Liver (tissue), 9 donors: ENCODE data around the gene SLC20A1. TPM values are rescaled to one million over a fixed set of nuclear protein-coding genes. Genes with fewer than 3 reads are reported as not detected.

Experiments used
- DNase-seq: peaks from one replicate; pipeline ENCODE4 v3.0.0-alpha.2; 2017; ENCODE audit warnings: low spot score
- H3K27ac ChIP-seq, 2 donors: one replicate each; pipeline ENCODE4 v1.7.0; 2013; ENCODE audit warnings: inconsistent platforms in 2 of 2, low read length in 2 of 2, control low read depth in 1 of 2, low read depth in 1 of 2, mild to moderate bottlenecking in 1 of 2
- H3K27me3 ChIP-seq, 4 donors: one replicate each; pipeline versions ENCODE4 v1.6.1 to v1.7.0; 2013; ENCODE audit warnings: low read length in 3 of 4, inconsistent platforms in 1 of 4, mild to moderate bottlenecking in 1 of 4, moderate library complexity in 1 of 4; ENCODE audit not compliant: control insufficient read depth in 4 of 4, insufficient read depth in 4 of 4
- H3K36me3 ChIP-seq, 4 donors: one replicate each; pipeline versions ENCODE4 v1.6.1 to v1.7.0; 2013; ENCODE audit warnings: low read length in 3 of 4, mild to moderate bottlenecking in 3 of 4, low read depth in 1 of 4, moderate library complexity in 1 of 4; ENCODE audit not compliant: control insufficient read depth in 4 of 4, insufficient read depth in 3 of 4
- H3K4me1 ChIP-seq, 4 donors: one replicate each; pipeline versions ENCODE4 v1.6.1 to v1.7.0; 2013; ENCODE audit warnings: low read length in 3 of 4, mild to moderate bottlenecking in 3 of 4, moderate library complexity in 1 of 4; ENCODE audit not compliant: control insufficient read depth in 4 of 4, insufficient read depth in 4 of 4
- H3K4me3 ChIP-seq, 3 donors: one replicate each; pipeline versions ENCODE4 v1.6.1 to v1.7.0; 2013; ENCODE audit warnings: low read length in 3 of 3, control low read depth in 1 of 3, low read depth in 1 of 3, mild to moderate bottlenecking in 1 of 3
- H3K9ac ChIP-seq, 2 donors: one replicate each; pipeline ENCODE4 v1.7.0; 2013; ENCODE audit warnings: low read length in 2 of 2, mild to moderate bottlenecking in 2 of 2, moderate library complexity in 2 of 2, control low read depth in 1 of 2, low read depth in 1 of 2
- H3K9me3 ChIP-seq, 4 donors: one replicate each; pipeline versions ENCODE4 v1.6.1 to v1.7.0; 2013; ENCODE audit warnings: low read length in 3 of 4; ENCODE audit not compliant: control insufficient read depth in 4 of 4
- EGR1 ChIP-seq, 2 donors: IDR thresholded peaks; 2 replicates each; pipeline ENCODE4 v1.6.1; 2016 to 2018; ENCODE audit warnings: antibody characterized with exemption in 2 of 2, low read depth in 2 of 2
- FOXA1 ChIP-seq: IDR thresholded peaks from 2 replicates; pipeline ENCODE4 v1.6.1; 2016; ENCODE audit warnings: antibody characterized with exemption
- GABPA ChIP-seq, 2 donors: IDR thresholded peaks in 1 of 2; conservative IDR thresholded peaks in 1 of 2; 2 replicates each; pipeline ENCODE4 v1.6.1; 2016; ENCODE audit warnings: antibody characterized with exemption in 2 of 2, mild to moderate bottlenecking in 1 of 2, moderate library complexity in 1 of 2
- HNF4A ChIP-seq, 2 donors: conservative IDR thresholded peaks; 2 replicates each; pipeline ENCODE4 v1.6.1; 2016; ENCODE audit warnings: antibody characterized with exemption in 2 of 2, mild to moderate bottlenecking in 2 of 2
- HNF4G ChIP-seq: IDR thresholded peaks from 2 replicates; pipeline ENCODE4 v1.6.1; 2016; ENCODE audit warnings: antibody characterized with exemption
- JUND ChIP-seq, 2 donors: IDR thresholded peaks; 2 replicates each; pipeline ENCODE4 v1.6.1; 2016; ENCODE audit warnings: antibody characterized with exemption in 2 of 2
- NR2F2 ChIP-seq: IDR thresholded peaks from 2 replicates; pipeline ENCODE4 v1.6.1; 2016; ENCODE audit warnings: antibody characterized with exemption
- RAD21 ChIP-seq, 2 donors: IDR thresholded peaks; 2 replicates each; pipeline ENCODE4 v1.6.1; 2016; ENCODE audit warnings: antibody characterized with exemption in 2 of 2, mild to moderate bottlenecking in 2 of 2
- RXRA ChIP-seq, 2 donors: IDR thresholded peaks; 2 replicates each; pipeline ENCODE4 v1.6.1; 2017 to 2018; ENCODE audit warnings: antibody characterized with exemption in 2 of 2, mild to moderate bottlenecking in 1 of 2
- SP1 ChIP-seq: IDR thresholded peaks from 2 replicates; pipeline ENCODE4 v1.6.1; 2018; ENCODE audit warnings: antibody characterized with exemption, mild to moderate bottlenecking
- TAF1 ChIP-seq: conservative IDR thresholded peaks from 2 replicates; pipeline ENCODE4 v1.6.1; 2016; ENCODE audit warnings: antibody characterized with exemption, mild to moderate bottlenecking
- YY1 ChIP-seq: IDR thresholded peaks from 2 replicates; pipeline ENCODE4 v1.6.1; 2016; ENCODE audit warnings: antibody characterized with exemption, mild to moderate bottlenecking
- WGBS: extraction: QIAGEN DNeasy Blood & Tissue Kit; methylation state at CpG from one replicate; pipeline ENCODE4 v1.1.7; 2013; 5-methylcytosine and 5-hydroxymethylcytosine counted together
- polyA plus RNA-seq, 2 donors: library from polyadenylated mRNA; stranded (reverse) in 1 of 2; unstranded in 1 of 2; fragments of 200-250 nt in 1 of 2; fragments of >200 nt in 1 of 2; fragmentation: Nextera tagmentation in 1 of 2; extraction: Ambion mirVana in 1 of 2; gene quantifications; one replicate each; pipeline versions ENCODE4 v1.2.1 to v1.2.3, GENCODE V29; 2013 to 2015
- total RNA-seq, 2 donors: library from RNA; depleted of rRNA; stranded (reverse); fragments of >200 nt; gene quantifications; one replicate each; pipeline ENCODE4 v1.2.3, GENCODE V29; 2014
- TF ChIP-seq, protein P1 (sequence below): IDR thresholded peaks from 2 replicates; pipeline ENCODE4 v1.6.1; 2016; ENCODE audit warnings: antibody characterized with exemption
- TF ChIP-seq, protein P2 (sequence below): IDR thresholded peaks from 2 replicates; pipeline ENCODE4 v1.6.1; 2016; ENCODE audit warnings: antibody characterized with exemption, mild to moderate bottlenecking
- TF ChIP-seq, protein P3 (sequence below): IDR thresholded peaks from 2 replicates; pipeline ENCODE4 v1.6.1; 2016; ENCODE audit warnings: antibody characterized with exemption
- TF ChIP-seq, protein P4 (sequence below): IDR thresholded peaks from 2 replicates; pipeline ENCODE4 v1.6.1; 2016; ENCODE audit warnings: antibody characterized with exemption
- donor health status: healthy.
- donor health status: healthy.
- donor health status: healthy.
- donor health status: healthy.
- donor health status: healthy.

SLC20A1 gene
- total and polyA plus RNA-seq, 4 donors, result 15.3 to 56.9 (median 20.0) TPM

DNA sequence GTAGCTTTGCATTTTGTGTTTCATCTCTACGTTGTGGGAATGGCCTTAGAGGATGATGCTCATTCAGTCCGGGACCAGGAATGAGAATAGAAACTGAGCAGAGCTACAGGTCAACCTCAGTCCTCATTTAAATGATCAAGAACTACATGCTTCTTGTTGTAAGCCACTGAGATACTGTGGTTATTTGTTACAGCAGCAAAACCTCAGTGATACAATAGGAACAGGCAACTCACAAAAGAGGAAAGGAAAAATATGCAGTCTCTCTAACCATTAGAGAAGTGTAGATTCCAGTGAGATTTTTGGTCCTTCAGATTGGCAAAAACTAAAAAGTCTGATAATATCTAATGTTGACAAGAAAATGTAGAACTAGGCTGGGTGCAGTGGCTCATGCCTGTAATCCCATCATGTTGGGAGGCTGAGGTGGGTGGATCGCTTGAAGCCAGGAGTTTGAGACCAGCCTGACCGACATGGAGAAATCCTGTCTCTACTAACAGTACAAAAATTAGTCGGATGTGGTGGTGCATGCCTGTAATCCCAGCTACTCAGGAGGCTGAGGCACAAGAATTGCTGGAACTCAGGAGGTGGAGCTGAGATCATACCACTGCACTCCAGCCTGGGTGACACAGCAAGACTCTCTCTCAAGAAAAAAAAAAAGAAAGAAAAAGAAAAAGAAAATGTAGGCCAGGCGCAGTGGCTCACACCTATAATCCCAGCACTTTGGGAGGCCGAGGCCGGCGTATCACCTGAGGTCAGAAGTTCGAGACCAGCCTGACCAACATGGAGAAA is 48.0 kb upstream of the SLC20A1 start:
- Histone ChIP-seq H3K4me1 (peaks cover 0 to 9% (median 1%) of the 10 kb centered on the region in 4 donors), H3K9ac (no peak overlapping the region), H3K4me3 (no peak overlapping the region), H3K27ac (no peak overlapping the region), H3K36me3 (no peaks in the 10 kb centered on the region), H3K9me3 (no peaks in the 10 kb centered on the region), H3K27me3 (no peaks in the 10 kb centered on the region)
- 98% methylated on average over 10 of the region's 10 CpGs for WGBS
- TF ChIP-seq HNF4G (no peak), EGR1 (IDR thresholded peaks at IDR 0.05; ENCODE audit: low read depth in 2 of 2) (no peak)
- no peak for DNase-seq

DNA sequence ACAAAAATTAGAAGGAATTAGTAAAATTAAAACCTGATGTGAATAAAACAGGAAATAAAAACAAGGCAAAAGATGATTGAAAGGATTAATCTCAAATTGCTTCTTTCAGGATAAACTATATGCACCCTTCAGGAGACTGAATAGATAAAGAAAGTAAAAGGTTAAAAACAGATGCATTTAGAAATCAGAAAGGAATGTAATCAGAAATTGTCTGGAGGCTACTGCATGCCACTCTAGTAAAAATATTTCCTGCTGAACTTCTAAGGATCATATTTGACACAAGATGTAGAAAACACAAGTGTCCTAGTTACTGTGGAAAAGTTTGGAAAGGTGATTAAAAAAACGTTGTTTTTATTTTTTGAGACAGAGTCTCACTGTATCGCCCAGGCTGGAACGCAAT is 45.1 kb upstream of the SLC20A1 start:
- no peaks in the 10 kb centered on the region for H3K36me3 ChIP-seq
- H3K9me3 ChIP-seq, result no peaks in the 10 kb centered on the region
- peaks cover 0 to 15% (median 8%) of the 10 kb centered on the region in 4 donors for H3K4me1 ChIP-seq
- no peak for TF ChIP-seq RXRA (IDR thresholded peaks at IDR 0.05)
- no peak overlapping the region for H3K9ac ChIP-seq
- H3K27ac ChIP-seq, result no peak overlapping the region
- H3K27me3 ChIP-seq, result no peaks in the 10 kb centered on the region
- WGBS, result 86% methylated on average over 3 of the region's 3 CpGs
- H3K4me3 ChIP-seq, result no peak overlapping the region
- no peak for DNase-seq

DNA sequence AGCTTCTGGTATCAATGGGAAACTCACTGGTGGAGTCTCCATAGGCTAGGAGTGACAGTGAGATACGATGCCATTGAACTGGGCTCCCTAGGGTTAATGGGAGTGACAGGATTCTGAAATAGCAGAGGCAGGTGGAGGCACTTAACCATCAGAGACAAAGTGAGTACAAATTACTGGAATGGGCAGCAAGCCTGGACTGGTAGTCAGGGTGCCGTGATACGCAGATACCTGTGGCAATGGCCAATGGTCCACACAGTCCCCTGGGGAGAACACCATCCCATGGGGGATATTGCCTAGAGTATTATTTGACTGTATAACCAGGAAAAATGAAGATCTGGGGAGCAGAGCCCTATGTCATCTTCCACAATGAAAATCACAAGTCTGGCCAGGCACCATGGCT is 44.0 kb upstream of the SLC20A1 start:
- Histone ChIP-seq H3K9ac (no peak overlapping the region), H3K9me3 (no peaks in the 10 kb centered on the region), H3K27me3 (no peaks in the 10 kb centered on the region), H3K36me3 (no peaks in the 10 kb centered on the region), H3K4me1 (peaks cover 5 to 24% (median 11%) of the 10 kb centered on the region in 4 donors), H3K27ac (no peak overlapping the region), H3K4me3 (no peak overlapping the region)
- 94% methylated on average over 3 of the region's 3 CpGs for WGBS
- DNase-seq, result no peak
- TF ChIP-seq GABPA (IDR thresholded peaks at IDR 0.05 in 1 of 2, conservative IDR thresholded peaks at IDR 0.05 in 1 of 2) (no peak), JUND (IDR thresholded peaks at IDR 0.05) (no peak), RXRA (IDR thresholded peaks at IDR 0.05) (no peak), HNF4A (conservative IDR thresholded peaks at IDR 0.05) (no peak), SP1 (no peak), HNF4G (no peak), TAF1 (no peak), RAD21 (IDR thresholded peaks at IDR 0.05) (no peak), FOXA1 (no peak), YY1 (no peak), NR2F2 (no peak), EGR1 (IDR thresholded peaks at IDR 0.05; ENCODE audit: low read depth in 2 of 2) (no peak)
- TF ChIP-seq, protein P1, sequence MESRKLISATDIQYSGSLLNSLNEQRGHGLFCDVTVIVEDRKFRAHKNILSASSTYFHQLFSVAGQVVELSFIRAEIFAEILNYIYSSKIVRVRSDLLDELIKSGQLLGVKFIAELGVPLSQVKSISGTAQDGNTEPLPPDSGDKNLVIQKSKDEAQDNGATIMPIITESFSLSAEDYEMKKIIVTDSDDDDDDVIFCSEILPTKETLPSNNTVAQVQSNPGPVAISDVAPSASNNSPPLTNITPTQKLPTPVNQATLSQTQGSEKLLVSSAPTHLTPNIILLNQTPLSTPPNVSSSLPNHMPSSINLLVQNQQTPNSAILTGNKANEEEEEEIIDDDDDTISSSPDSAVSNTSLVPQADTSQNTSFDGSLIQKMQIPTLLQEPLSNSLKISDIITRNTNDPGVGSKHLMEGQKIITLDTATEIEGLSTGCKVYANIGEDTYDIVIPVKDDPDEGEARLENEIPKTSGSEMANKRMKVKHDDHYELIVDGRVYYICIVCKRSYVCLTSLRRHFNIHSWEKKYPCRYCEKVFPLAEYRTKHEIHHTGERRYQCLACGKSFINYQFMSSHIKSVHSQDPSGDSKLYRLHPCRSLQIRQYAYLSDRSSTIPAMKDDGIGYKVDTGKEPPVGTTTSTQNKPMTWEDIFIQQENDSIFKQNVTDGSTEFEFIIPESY, result no peak
- TF ChIP-seq, protein P2, sequence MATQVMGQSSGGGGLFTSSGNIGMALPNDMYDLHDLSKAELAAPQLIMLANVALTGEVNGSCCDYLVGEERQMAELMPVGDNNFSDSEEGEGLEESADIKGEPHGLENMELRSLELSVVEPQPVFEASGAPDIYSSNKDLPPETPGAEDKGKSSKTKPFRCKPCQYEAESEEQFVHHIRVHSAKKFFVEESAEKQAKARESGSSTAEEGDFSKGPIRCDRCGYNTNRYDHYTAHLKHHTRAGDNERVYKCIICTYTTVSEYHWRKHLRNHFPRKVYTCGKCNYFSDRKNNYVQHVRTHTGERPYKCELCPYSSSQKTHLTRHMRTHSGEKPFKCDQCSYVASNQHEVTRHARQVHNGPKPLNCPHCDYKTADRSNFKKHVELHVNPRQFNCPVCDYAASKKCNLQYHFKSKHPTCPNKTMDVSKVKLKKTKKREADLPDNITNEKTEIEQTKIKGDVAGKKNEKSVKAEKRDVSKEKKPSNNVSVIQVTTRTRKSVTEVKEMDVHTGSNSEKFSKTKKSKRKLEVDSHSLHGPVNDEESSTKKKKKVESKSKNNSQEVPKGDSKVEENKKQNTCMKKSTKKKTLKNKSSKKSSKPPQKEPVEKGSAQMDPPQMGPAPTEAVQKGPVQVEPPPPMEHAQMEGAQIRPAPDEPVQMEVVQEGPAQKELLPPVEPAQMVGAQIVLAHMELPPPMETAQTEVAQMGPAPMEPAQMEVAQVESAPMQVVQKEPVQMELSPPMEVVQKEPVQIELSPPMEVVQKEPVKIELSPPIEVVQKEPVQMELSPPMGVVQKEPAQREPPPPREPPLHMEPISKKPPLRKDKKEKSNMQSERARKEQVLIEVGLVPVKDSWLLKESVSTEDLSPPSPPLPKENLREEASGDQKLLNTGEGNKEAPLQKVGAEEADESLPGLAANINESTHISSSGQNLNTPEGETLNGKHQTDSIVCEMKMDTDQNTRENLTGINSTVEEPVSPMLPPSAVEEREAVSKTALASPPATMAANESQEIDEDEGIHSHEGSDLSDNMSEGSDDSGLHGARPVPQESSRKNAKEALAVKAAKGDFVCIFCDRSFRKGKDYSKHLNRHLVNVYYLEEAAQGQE, result no peak
- TF ChIP-seq, protein P3, sequence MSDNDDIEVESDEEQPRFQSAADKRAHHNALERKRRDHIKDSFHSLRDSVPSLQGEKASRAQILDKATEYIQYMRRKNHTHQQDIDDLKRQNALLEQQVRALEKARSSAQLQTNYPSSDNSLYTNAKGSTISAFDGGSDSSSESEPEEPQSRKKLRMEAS, result no peak
- TF ChIP-seq, protein P4, sequence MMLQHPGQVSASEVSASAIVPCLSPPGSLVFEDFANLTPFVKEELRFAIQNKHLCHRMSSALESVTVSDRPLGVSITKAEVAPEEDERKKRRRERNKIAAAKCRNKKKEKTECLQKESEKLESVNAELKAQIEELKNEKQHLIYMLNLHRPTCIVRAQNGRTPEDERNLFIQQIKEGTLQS, result no peak
